GM18870 (cell line): ENCODE measurements around the gene PRKCZ.

Experiments
- ATAC-seq: cut with Tn5 transposase; IDR thresholded peaks from one replicate; pipeline ENCODE4 v1.9.1; 2021; ENCODE audit warnings: moderate library complexity; ENCODE audit not compliant: unreplicated experiment

The PRKCZ gene

DNA sequence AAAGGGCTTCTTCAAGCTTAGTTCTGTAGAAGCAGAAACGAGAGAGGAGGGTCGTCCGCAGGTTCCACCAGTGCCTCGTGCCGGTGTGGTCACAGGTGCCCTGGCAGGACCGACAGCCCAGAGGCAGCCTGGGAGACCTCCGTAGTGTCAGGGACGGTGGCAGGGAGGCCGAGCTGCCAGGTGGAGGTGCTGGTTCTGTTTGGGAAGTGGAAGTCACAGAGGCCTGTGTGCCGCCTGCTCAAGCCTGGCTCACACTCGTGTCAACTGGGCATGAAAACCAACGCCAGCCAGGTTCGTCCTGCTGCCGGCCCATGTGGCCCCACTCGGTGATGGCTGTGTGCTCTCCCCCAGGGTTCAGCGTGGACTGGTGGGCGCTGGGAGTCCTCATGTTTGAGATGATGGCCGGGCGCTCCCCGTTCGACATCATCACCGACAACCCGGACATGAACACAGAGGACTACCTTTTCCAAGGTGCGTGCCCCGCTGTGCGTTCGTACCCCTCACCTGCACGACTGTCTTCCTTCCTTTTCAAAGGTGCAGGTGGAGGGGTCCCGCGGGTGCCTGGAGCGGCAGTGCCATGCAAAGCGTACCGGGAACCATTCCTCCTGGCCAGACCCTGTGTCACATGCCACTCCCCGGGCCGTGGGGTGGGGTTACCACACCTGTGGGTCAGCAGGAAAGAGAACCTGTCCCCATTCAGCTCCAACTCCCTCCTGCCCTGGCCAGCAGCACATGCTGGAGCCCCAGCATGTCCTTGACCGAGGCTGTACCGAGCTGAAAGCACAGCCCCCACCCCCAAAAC is 123.5 kb downstream of the PRKCZ start:
- ATAC-seq: no peak

DNA sequence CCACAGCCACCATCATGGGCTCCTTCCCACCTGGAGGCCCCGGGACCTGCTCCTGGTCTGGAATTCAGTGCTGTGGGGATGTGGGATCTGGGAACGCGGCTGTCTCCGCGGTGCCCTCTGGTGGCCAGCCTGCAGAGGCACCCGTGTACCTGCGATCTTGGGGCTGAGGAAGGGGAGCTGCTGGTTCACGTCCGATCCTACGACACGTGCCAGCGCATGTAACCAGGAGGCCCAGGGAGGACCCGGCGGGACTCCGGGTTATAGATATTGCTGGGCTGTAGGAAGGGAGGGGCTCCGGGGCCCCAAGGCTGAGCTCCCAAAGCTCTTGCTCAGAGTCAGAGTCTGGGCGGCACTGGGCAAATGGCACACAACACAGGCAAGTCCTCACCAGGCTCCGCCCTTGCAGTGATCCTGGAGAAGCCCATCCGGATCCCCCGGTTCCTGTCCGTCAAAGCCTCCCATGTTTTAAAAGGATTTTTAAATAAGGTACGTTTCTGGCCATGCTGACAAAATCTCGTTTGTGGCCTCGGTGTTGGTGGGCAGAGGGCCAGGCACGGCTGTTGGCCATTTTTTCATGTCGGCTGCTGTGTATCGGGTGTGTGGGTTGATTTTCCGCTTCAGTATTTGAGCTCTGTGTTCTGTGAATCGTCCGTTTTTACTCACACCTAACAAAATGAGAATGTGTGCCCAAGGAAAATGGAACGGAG is 124.3 kb downstream of the PRKCZ start:
- ATAC-seq: no peak

DNA sequence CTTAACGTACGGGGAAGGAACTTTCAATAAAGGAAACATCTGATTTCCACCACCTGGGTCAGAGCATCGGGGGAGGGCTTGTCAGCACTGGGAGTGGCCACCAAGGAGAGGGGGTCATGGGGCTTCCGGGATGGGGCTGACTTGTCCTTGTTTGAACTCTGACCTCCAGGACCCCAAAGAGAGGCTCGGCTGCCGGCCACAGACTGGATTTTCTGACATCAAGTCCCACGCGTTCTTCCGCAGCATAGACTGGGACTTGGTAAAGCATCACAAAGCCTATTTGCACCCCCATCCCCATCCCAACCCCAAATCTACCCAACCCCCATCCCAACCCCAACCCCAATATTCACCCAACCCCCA is 124.8 kb downstream of the PRKCZ start:
- ATAC-seq: no peak

DNA sequence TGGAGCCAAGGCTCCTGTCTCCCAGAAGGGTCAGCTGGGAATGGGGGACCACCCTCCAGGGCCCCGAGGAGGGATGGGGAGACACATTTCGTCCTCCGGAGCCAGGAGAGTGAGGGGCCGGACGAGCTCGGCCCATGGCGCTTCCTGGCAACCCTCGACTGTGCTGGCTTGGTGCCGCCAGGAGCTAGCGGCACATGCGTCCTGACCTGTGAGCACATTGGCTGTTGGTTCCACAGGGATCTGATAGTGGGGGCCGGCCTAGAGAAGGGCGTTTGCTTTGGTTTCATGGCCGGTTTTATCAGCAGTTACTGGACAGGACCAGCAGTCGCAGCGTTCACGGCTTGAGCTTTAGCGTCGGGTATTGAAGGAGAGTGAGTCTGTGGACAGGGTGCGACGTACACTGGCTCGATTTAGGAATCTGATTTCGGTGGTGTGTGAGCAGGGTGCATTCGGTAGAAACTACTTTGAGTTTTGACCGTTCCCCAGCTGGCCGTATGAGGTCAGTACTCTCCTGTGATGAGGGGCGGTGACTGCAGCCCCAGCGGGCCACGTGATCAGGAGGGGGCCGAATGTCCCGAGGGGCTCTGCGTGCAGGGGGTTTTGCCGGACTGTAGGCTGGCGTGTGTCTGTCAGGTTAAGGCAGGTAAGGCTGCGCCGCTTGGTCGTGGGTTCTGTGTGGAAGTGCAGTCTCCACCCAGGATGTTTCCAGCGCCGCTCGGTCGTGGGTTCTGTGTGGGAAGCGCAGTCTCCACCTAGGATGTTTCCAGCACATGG is 125.7 kb downstream of the PRKCZ start:
- no peak for ATAC-seq

DNA sequence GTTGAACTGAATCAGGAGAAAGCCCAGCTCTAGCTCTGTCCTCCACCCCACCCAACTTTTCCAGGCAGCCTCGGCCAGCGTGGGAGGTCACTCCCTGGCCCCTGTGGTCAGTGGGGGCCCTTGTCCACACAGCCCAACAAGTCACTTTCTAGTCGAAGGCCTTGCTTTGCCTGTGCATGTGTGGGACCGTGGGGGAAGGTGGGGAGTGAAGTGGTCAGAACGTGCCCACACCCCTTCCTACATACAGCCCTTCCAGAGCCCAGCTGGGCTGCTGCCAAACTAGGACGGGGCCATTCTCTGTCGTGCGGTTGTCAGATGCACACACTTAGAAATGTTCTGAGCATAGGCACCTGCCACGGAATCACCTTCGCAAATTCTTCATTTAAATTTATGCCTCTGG is 126.4 kb downstream of the PRKCZ start:
- ATAC-seq: no peak

DNA sequence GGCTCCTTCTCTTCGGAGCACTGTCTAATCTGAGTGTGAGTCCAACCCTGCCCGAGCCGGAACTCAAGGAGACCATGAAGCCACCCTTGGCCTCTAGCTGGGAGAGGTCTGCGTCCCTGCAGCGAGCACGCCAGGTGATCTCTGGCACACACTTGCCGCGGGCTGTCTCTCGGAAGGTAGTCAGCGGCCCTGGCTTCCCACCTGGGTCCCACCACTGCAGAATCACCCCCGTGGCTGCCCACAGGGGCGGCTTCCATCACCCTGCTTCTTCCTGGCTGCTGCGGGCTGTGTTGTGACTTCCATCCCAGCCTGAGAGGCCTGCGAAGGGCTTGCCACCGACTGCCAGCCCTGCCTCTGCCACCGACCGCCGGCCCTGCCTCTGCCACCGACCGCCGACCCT is 127.3 kb downstream of the PRKCZ start:
- no peak for ATAC-seq

DNA sequence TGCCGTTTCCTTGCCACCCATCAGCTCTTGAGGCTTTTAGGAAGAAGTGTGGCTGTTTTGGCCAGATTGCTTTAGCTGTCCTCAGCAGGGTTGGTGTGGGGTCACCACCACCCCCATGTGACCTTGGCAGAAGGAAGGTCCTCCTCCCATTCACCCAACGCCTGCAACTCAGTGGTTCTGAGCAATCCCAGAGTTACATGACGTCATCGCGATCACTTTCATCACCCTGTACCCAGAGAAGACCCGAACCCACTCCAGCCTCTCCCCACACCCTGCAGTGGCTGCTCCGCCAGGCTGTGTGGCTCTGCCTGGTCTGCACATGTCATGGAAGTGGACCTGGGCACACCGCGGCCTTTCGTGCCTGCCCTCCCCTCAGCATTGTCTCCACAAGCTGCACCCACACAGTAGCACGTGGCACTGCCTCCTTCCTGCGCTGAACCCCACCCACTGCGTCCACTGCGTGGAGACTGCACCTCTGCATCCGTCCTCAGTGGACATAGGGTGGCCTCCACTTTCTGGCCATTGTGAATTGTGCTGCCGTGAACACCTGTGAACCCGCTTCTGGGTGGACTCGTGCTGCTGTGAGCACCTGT is 127.8 kb downstream of the PRKCZ start:
- no peak for ATAC-seq

DNA sequence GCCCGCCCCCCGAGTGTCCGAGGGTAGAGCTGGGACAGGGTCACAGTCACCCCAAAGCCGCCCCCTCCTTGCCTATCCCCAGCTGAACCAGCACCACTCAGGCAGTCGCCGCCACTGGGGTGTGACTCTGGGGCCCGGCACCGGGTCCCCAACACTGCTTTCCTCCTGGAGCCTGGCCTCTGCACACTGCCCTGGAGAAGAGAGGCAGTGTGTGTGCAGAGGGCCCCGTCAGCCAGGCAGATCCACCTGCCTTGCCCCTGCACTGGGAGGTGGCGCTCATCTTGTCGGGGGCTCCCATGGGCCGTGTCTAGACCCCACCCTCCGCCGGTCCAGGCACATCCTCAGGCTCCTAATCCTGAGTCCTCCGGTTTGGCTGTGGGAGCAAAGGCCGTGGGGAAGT is 128.7 kb downstream of the PRKCZ start:
- no peak for ATAC-seq

DNA sequence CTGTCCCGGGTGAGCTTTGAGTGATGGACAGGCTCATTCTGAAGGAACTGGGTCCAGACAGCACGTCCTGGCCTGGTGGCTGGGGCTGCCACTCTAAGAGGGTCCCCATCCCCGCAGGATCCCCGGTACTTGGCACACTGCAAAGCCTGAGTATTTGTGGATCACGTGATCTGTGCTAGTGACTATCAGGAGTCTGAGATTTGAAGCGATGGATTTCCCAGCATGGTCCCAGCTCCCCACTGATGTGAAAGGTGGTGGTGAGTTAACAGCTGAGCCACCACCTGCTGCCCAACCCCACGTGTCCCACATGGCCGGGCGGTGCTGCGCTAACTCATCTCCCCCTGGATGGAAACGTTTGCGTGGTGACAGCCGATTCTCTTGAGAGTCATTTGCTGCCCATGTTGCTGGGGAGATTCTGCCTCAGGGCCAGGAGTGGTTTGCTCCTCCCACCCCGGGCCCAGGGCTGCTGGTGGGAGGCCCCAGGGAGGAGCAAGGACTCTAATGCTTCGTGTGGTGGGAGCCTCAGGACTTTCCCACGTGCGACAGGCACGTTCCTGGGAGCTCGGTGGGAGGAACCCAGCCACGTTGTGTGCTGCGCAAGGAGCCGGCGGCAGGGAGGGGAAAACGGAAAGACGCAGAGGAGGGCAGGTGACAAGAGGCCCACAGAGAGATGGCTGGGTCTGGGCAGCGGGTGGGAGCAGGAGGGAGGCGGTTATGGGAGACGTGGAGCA is 129.2 kb downstream of the PRKCZ start:
- ATAC-seq: no peak

DNA sequence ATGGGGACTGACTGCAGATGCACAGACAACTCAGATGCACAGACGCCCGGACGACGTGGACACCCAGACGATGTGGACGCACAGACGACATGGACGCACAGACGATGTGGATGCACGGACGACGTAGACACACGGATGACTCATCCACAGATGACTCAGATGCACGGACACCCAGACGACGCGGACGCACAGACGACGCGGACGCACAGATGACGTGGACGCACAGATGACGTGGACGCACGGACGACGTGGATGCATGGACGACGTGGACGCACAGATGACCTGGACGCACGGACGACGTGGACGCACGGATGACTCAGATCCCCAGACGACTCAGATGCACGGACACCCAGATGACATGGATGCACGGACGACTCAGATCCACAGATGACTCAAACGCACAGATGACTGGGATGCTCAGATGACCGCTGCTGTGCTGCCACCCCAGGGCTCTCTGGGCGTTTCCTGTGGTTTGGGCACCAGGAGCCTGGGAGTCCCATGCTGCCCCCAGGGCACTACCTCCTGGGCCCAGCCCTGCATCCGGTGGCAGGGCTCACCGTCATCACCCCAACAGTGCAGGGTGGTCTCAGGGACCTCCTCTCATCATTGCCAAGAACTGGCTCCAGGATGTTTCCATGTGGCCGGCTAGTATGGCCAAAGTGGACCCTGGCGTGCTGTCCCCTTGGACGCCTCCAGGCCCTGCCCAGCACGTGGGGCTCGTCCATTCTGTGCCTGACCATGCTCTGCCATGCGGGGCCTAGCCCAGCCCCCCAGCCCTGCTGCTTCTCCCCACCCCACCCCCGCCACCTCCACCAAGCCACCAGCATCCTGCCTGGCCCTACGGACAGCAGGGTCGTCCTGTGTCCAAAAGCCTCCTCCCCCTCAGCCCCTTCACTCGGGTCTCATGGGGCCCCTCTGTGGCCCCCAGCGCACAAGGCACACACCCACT is 130.4 kb downstream of the PRKCZ start:
- ATAC-seq: no peak

DNA sequence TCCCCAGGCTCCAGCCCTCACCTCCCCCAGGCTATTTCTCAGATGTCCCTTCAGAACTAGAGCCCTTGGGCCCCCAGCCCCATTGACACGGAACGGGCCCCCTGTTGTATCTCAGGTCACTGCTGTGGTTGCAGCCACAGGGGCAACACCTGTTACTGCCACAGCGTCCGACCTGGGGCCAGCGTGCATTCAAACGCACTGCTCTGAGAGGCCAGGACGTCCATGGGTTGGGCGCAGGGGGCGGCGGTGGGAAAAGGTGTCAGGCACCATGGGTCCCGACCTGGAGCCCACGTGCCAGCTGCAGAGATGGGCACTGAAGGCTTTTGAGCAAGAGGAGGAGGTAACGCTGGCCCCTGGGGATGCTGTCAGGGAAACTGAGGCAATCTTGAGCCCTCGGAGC is 131.1 kb downstream of the PRKCZ start:
- no peak for ATAC-seq

DNA sequence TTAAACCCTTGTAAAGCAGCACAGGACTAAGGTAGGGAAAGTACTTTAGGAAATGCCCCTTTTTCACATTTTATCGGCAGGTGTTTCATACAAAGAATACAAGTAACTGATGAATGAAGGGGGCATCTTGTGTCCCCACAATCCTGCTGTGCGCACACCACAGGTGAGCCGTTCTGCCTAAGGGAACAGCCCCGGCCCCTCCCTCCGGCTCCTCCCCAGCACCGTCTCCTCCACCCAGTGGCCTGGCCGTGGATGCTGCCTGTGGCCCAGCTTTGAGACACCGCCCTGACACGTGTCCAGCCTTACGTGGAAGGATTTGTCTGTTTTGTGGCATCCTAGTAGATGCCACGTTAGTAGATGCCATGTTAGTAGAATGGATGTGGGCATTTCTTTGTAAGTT is 131.5 kb downstream of the PRKCZ start:
- no peak for ATAC-seq

DNA sequence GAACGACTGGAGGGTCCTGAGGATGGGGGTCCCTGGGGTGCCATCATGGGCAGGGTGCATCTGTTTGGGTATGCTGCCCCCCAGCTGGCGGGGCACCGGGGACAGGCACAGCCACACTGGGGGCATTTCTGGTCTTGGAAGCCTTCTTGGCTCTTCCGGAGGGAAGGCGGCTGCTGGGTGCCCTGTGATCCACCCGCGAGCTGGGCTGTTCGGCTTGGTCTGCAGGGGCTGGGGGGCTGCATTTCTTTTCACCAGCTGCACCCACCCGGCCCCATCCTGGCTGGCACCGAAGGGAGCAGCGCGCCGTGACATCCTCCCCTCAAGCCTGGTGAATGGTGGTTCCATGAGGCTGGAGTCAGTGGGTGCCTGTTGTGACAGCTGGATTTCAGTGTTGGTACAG is 132.2 kb downstream of the PRKCZ start:
- no peak for ATAC-seq

DNA sequence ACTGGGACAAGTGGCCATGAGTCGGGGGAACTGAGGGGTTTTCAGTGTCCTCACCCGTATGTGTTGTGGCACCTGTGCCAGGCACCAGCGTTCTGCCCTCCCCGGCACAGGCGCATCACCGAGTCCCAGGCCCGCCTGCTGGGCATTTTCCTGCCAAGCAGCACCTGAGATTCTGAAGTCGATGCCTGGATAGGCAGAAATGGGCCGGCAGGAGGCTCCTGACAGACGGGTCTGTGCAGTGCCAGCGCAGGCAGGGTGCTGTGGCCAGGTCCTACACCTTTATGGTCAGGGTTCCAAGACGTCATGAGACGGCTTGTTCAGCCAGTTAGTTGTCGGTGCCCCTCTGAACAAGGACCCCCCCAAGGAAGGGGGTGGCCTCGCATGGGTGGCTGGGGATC is 133.7 kb downstream of the PRKCZ start:
- ATAC-seq: no peak

DNA sequence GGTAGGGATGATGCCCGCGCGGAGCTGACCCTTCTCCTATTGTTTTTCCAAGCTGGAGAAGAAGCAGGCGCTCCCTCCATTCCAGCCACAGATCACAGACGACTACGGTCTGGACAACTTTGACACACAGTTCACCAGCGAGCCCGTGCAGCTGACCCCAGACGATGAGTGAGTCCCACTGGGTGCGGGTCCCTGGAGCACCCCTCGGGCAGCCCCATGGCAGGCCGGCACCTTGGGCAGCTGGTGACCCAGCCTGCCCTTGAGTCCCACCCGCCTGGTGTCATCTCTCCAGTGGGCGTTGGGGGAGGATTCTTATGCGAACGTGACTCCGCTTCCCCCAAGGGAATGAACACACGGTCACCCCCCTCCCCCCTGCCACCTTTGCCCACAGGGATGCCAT is 134.3 kb downstream of the PRKCZ start:
- no peak for ATAC-seq

DNA sequence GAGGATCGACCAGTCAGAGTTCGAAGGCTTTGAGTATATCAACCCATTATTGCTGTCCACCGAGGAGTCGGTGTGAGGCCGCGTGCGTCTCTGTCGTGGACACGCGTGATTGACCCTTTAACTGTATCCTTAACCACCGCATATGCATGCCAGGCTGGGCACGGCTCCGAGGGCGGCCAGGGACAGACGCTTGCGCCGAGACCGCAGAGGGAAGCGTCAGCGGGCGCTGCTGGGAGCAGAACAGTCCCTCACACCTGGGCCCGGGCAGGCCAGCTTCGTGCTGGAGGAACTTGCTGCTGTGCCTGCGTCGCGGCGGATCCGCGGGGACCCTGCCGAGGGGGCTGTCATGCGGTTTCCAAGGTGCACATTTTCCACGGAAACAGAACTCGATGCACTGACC is 134.7 kb downstream of the PRKCZ start:
- ATAC-seq: no peak

DNA sequence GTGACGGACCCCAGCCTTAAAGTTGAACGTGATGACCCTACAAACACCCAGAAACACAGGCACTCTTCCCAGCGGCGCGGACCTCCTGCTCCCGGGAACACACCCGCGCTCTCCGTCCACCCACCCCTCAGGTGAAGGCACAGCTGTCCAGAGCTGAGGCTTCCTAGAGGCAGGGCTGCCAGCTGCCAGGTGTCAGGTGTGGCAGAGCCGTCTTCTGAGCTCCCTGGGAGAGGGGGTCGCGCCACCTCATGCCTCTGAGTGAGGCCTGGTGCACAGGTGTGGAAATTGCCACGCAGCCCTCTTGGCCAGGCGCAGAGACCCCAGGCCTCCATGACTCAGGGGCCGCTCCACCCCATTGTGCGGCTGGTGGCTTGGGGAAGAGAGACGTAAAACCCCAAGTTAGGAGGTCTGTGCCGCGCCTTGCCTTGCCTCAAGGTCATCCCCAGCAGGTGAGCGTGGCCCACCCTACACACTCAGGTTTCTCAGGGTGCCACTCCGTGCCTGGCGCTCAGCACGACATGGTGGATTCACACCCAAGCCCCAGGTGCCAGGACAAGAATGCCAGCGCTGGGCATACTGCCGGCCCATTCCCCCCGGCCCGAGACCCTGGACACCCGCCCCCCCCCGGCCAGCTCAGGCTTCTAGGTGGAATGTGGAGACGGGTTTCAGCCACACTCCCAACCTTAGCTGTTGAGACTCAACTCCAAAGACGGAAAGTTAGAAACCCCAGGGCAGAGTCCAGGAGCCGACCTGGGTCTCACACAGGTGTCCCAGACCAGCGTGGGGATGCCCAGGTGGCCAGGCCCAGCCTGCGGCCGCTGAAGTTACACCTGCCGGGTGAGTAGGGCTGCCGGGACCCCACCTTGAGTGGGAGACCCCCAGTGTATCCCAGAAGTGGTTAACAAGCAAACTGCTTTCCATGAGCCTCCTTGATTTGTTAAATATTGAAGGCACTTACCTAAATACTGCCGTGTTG is 136.0 kb downstream of the PRKCZ start:
- no peak for ATAC-seq

DNA sequence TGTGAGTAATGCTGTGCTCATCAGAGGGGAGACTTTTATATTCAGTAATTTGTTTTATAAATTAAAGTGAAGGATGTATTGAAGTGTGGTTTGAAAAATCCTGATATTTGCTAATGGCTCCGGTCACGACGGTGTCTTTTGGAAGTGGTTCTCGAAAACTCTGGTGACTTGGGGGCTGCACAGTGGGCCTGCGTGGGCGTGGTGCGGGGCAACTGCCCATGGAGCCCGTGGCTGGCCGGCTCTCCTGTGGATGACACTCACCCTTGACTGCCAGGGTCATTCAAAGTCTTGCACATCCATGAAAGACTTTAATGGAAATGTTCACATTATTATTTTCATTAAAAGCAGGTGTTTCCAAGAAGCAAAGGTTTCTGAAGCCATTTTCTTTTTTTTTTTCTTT is 136.7 kb downstream of the PRKCZ start:
- ATAC-seq: no peak

DNA sequence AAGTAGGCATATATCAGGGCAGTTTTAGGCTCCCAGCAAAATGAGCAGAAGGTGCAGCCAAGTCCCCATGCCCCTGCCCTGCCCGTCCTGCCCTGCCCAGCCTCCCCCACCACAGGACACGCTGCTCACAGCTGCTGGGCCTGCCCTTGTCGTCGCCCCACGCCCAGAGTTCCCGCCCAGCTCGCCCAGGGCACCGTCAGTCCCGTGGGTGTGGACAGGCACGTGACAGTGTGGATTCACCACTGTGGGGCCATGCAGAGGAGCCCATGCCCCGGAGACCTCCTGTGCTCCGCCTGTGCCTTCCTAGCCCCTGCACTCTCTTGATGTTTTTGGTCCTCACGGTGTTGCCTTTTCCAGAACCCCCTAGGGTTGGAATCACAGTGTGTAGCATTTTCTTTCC is 137.4 kb downstream of the PRKCZ start:
- ATAC-seq: no peak
